Right kidney (tissue), 1 donor: ENCODE results near the gene DBT.
"Not testable (repeated sequence)": the region's sequence is repeated elsewhere in the genome, so short reads cannot be mapped to it uniquely, and the experiment has no call there.

Source experiments
- DNase-seq: peaks from one replicate; pipeline ENCODE4 v3.0.0-alpha.2; 2016

The DBT gene

GRCh38 chr1:100200060-100200459 lies 49.6 kb downstream of the DBT start:
- DNase-seq, result not testable (repeated sequence)

DNA sequence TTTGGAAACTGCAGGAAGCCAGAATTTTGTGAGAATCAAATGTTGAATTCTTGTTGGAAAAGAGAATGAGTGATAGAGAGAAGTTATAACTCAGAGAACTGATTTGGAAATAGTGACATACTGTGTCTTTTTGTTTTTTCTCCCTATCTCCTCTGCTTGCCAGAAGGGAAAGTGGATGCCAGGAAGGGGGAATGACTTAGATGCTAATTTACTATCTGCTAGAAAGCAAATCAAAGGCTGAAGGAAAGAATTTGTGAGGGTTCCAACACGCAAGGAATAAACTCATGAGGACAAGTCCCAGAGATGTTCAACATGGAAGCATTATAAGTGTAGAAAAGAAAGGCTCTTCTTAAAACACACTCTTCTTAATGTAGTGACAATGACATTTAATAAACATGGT lies 51.0 kb downstream of the DBT start:
- DNase-seq, result no peak

- DNase-seq, result peak; percentile 45
These were observed 61.0 kb downstream of the DBT start for GRCh38 chr1:100188617-100189016.

GRCh38 chr1:100187912-100188311 lies 61.7 kb downstream of the DBT start:
- no peak for DNase-seq

DNA sequence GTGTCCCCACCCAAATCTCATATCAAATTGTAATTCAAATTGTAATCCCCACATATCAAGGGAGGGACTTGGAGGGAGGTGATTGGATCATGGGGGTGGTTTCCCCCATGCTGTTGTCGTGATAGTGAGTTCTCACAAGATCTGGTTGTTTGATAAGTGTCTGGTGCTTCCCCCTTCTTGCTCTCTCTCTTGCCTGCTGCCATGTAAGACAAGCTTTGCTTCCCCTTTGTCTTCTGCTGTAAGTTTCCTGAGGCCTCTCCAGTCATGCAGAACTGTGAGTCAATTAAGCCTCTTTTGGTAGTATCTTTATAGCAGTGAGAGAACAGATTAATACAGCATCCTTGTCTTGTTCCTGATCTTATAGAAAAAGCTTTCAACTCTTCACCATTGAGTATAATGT lies 65.1 kb downstream of the DBT start:
- DNase-seq, result no peak

GRCh38 chr1:100183370-100183769 lies 66.3 kb downstream of the DBT start:
- no peak for DNase-seq

GRCh38 chr1:100178091-100178490 lies 71.5 kb downstream of the DBT start, which contains the start of gene LRRC39:
Gene LRRC39, minus strand, starts transcription at chr1:100178256. Its CDS starts 9,740 bp downstream, at chr1:100168516.
- no peak for DNase-seq

- no peak for DNase-seq
These were observed 72.2 kb downstream of the DBT start for GRCh38 chr1:100177295-100178041.

GRCh38 chr1:100168051-100168450 lies 81.6 kb downstream of the DBT start:
- DNase-seq, result no peak

- no peak for DNase-seq
These were observed 84.9 kb downstream of the DBT start for GRCh38 chr1:100164702-100165101.

- no peak for DNase-seq
These were observed 85.4 kb downstream of the DBT start for GRCh38 chr1:100164216-100164615.

DNA sequence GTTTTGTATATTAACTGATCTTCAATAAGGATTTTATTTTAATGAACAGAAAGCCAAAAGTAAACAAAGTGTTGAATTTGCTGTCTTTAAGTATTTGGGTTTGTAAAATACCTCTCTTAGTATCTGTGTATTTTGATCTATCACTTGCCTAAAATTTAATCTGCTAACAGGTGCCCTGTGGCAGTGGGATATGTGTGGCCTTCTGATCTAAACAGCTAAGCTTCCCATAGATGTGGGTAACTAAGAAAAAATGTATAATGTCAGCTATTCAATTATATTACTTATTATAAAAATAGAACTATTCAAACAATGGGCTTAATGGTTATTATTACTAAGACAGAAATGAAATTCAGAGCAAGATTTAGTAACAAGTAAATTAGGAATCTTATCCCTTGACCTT lies 86.8 kb downstream of the DBT start:
- DNase-seq, result no peak

- no peak for DNase-seq
These were observed 97.4 kb downstream of the DBT start for GRCh38 chr1:100152271-100152670.

DNA sequence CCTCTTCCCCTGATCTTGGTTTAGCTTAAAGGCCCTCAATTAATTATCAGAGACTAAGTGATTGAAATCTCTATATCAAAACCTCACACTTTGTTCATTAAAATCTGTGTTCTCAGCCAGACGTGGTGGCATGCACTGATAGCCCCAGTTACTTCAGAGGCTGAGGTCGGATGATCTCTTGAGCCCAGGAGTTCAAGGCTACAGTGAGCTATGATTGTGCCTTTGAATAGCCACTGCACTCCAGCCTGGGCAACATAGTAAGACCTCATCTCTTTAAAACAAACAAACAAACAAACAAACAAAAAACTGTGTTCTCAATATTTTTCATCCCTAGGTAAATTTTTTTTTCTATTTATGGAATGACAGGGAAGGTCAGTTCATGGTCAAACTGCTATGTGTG lies 98.0 kb downstream of the DBT start:
- no peak for DNase-seq

DNA sequence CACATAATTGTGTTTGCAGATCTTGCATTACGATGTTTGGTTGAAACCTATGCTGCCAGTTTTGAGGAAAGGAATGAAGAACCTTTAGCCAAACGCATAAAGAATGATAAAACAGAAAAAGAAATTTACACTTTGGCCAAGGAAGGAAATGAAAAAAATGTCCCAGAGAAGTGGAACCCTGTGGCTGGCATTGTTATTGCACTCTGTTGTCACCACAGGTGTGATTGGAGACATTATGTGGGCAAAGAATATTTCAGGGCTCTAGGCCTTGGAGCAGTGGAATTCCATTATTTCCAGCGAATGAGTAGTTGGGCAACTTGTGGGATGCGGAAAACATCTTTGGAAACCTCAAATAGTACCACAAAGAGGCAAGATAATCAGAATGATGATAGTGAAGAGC lies 101.8 kb downstream of the DBT start:
- DNase-seq, result no peak

GRCh38 chr1:100146958-100147357 lies 102.7 kb downstream of the DBT start:
- no peak for DNase-seq

DNA sequence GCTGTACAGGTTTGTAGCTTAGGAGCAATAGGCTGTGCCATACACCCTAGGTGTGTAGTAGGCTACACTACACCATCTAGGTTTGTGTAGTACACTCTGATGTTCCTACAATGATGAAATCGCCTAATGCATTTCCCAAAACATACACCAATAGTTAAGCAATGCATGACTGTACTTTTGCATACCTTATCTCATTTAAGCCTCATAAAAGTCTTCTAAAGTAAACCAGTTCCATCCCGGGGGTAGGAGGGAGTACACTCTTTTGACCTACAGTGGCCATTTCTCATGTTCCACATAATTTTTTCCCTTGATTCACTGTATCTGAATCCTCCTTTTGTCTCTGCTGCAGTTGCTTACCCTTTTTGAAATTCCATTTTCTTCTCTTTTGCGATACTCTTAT lies 104.5 kb downstream of the DBT start:
- no peak for DNase-seq

- no peak for DNase-seq
These were observed 107.3 kb downstream of the DBT start for GRCh38 chr1:100142343-100142742.

DNA sequence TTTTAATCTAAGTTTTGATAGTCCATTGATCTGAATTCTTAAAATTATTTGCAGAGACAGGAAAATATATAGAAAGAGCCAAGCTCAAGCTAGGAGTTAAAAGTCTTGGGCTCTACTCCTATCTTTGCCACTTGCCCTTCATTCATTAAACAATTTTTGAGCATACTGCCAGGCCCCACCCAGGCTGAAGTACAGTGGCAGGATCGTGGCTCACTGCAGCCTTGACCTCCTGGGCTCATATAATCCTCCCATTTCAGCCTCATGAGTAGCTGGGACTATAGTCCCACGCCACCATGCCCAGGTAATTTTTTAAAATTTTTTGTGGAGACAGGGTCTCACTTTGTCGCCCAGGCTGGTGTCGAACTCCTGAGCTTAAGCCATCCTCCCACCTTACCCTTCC lies 108.4 kb downstream of the DBT start:
- DNase-seq, result no peak

DNA sequence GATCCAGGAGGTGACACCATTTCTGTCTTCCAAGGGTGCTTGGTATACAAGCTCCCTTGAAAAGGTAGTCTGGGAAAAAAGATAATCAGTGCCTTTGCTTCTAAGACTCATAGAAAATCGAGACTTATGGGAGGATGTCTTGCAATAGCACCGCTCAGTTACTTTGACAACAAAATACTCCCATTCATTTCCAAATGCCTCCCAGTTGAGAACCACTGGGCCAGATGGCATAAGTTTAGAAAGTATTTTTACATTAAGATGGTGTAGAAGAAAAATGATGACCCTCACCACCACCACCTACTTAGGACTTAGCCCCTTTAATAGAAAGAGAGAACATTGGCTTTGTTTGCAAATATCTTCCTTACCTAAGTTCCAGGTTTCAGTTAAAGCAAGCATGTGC lies 112.0 kb downstream of the DBT start:
- DNase-seq, result no peak
